H9 (cell line): ENCODE results near the gene R3HDM1. TPM values are rescaled to one million over a fixed set of nuclear protein-coding genes. Genes with fewer than 3 reads are reported as not detected.

Experiments
- DNase-seq: peaks from one replicate; pipeline ENCODE4 v3.0.0-alpha.2; 2017
- H2AFZ ChIP-seq: one replicate; pipeline ENCODE4 v1.6.1; 2013; ENCODE audit warnings: mild to moderate bottlenecking, low read length, control low read depth, moderate library complexity
- H2AK5ac ChIP-seq: 2 replicates; pipeline ENCODE4 v1.6.1; 2013; ENCODE audit warnings: low read length, control low read depth, mixed read lengths; ENCODE audit not compliant: insufficient read length
- H2BK120ac ChIP-seq: one replicate; pipeline ENCODE4 v1.6.1; 2013; ENCODE audit warnings: low read depth, mild to moderate bottlenecking, low read length, control low read depth, inconsistent platforms; ENCODE audit not compliant: poor library complexity, severe bottlenecking
- H2BK12ac ChIP-seq: 2 replicates; pipeline ENCODE4 v1.6.1; 2013; ENCODE audit warnings: low read length, control low read depth, mixed read lengths, low read depth; ENCODE audit not compliant: insufficient read length
- H2BK15ac ChIP-seq: 2 replicates; pipeline ENCODE4 v1.6.1; 2013; ENCODE audit warnings: low read depth, low read length, control low read depth
- H2BK20ac ChIP-seq: one replicate; pipeline ENCODE4 v1.6.1; 2013; ENCODE audit warnings: low read depth, mild to moderate bottlenecking, low read length, control low read depth, inconsistent platforms; ENCODE audit not compliant: poor library complexity, severe bottlenecking
- H2BK5ac ChIP-seq: 2 replicates; pipeline ENCODE4 v1.6.1; 2013; ENCODE audit warnings: low read length, control low read depth, mixed read lengths; ENCODE audit not compliant: insufficient read length
- H3K14ac ChIP-seq: 2 replicates; pipeline ENCODE4 v1.6.1; 2013; ENCODE audit warnings: low read length, control low read depth; ENCODE audit not compliant: insufficient read depth
- H3K18ac ChIP-seq: 2 replicates; pipeline ENCODE4 v1.6.1; 2013; ENCODE audit warnings: low read depth, mild to moderate bottlenecking, mixed read lengths, low read length, control low read depth; ENCODE audit not compliant: insufficient read length
- H3K23ac ChIP-seq: 2 replicates; pipeline ENCODE4 v1.6.1; 2013; ENCODE audit warnings: low read length, control low read depth, mixed read lengths, low read depth; ENCODE audit not compliant: insufficient read length
- H3K23me2 ChIP-seq: 2 replicates; pipeline ENCODE4 v1.6.1; 2013; ENCODE audit warnings: low read depth, mild to moderate bottlenecking, mixed read lengths, low read length, control low read depth; ENCODE audit not compliant: insufficient read length, poor library complexity, severe bottlenecking
- H3K27ac ChIP-seq: 2 replicates; pipeline ENCODE4 v1.5.1; 2013; ENCODE audit warnings: low read length, control low read depth, mixed read lengths, low read depth; ENCODE audit not compliant: insufficient read length
- H3K27me3 ChIP-seq: 2 replicates; pipeline ENCODE4 v1.6.1; 2013; ENCODE audit warnings: low read length, control low read depth, inconsistent platforms; ENCODE audit not compliant: insufficient read depth
- H3K4ac ChIP-seq: 2 replicates; pipeline ENCODE4 v1.6.1; 2013; ENCODE audit warnings: low read depth, mild to moderate bottlenecking, control low read depth, inconsistent platforms, low read length, moderate library complexity
- H3K4me1 ChIP-seq: 2 replicates; pipeline ENCODE4 v1.6.1; 2013; ENCODE audit warnings: low read length, control low read depth, inconsistent platforms; ENCODE audit not compliant: insufficient read depth
- H3K4me2 ChIP-seq: 2 replicates; pipeline ENCODE4 v1.6.1; 2013; ENCODE audit warnings: low read length, control low read depth, mixed read lengths; ENCODE audit not compliant: insufficient read length, insufficient read depth
- H3K56ac ChIP-seq: 2 replicates; pipeline ENCODE4 v1.6.1; 2013; ENCODE audit warnings: low read depth, mild to moderate bottlenecking, mixed read lengths, low read length, control low read depth; ENCODE audit not compliant: insufficient read length
- H3K79me1 ChIP-seq: 2 replicates; pipeline ENCODE4 v1.6.1; 2013; ENCODE audit warnings: low read depth, mild to moderate bottlenecking, moderate library complexity, low read length, control low read depth, inconsistent platforms; ENCODE audit not compliant: insufficient read depth, poor library complexity, severe bottlenecking
- H3K79me2 ChIP-seq: 2 replicates; pipeline ENCODE4 v1.6.1; 2013; ENCODE audit warnings: low read length, control low read depth, inconsistent platforms; ENCODE audit not compliant: insufficient read depth
- H3K9ac ChIP-seq: 2 replicates; pipeline ENCODE4 v1.6.1; 2013; ENCODE audit warnings: low read length, control low read depth, mixed read lengths; ENCODE audit not compliant: insufficient read length; ENCODE audit errors: extremely low read depth
- H3K9me3 ChIP-seq: one replicate; pipeline ENCODE4 v1.6.1; 2013; ENCODE audit warnings: low read depth, low read length, inconsistent platforms; ENCODE audit not compliant: control insufficient read depth
- H3T11ph ChIP-seq: one replicate; pipeline ENCODE4 v1.6.1; 2013; ENCODE audit warnings: mild to moderate bottlenecking, low read length, control low read depth, inconsistent platforms
- H4K20me1 ChIP-seq: one replicate; pipeline ENCODE4 v1.6.1; 2013; ENCODE audit not compliant: control insufficient read depth, insufficient read length, insufficient read depth
- H4K5ac ChIP-seq: 2 replicates; pipeline ENCODE4 v1.6.1; 2013; ENCODE audit warnings: low read depth, mild to moderate bottlenecking, mixed read lengths, low read length, control low read depth; ENCODE audit not compliant: insufficient read length
- H4K8ac ChIP-seq: replicated peaks from 2 replicates; pipeline ENCODE4 v1.6.1; 2013; ENCODE audit warnings: low read length, control low read depth, mixed read lengths, low read depth; ENCODE audit not compliant: insufficient read length
- H4K91ac ChIP-seq: 2 replicates; pipeline ENCODE4 v1.6.1; 2013; ENCODE audit warnings: low read depth, mild to moderate bottlenecking, moderate library complexity, mixed read lengths, low read length, control low read depth; ENCODE audit not compliant: insufficient read length
- H3K27ac Mint-ChIP-seq, 3 experiments: 2 replicates in 2 of 3; 3 replicates in 1 of 3; pipeline ENCODE4 v1.8.0; 2020 to 2021; ENCODE audit warnings: mixed read lengths in 3 of 3, mild to moderate bottlenecking in 1 of 3, moderate library complexity in 1 of 3
- H3K27me3 Mint-ChIP-seq: 2 replicates; pipeline ENCODE4 v1.8.0; 2021; ENCODE audit warnings: low read depth, mild to moderate bottlenecking, moderate library complexity, mixed read lengths
- H3K36me3 Mint-ChIP-seq, 3 experiments: 2 replicates in 2 of 3; 3 replicates in 1 of 3; pipeline ENCODE4 v1.8.0; 2020 to 2021; ENCODE audit warnings: low read depth in 3 of 3, mixed read lengths in 3 of 3; ENCODE audit not compliant: insufficient read depth in 1 of 3
- H3K4me1 Mint-ChIP-seq, 2 experiments: 2 replicates each; pipeline ENCODE4 v1.8.0; 2020; ENCODE audit warnings: mixed read lengths in 2 of 2
- H3K4me3 Mint-ChIP-seq, 2 experiments: 2 replicates in 1 of 2; 3 replicates in 1 of 2; pipeline ENCODE4 v1.8.0; 2020 to 2021; ENCODE audit warnings: mild to moderate bottlenecking in 2 of 2, mixed read lengths in 2 of 2, moderate library complexity in 1 of 2
- H3K9me3 Mint-ChIP-seq, 2 experiments: 2 replicates in 1 of 2; 3 replicates in 1 of 2; pipeline ENCODE4 v1.8.0; 2020; ENCODE audit warnings: mild to moderate bottlenecking in 2 of 2, mixed read lengths in 2 of 2, moderate library complexity in 1 of 2
- CTCF ChIP-seq: fragments of 200-600 bp; sonication (generic); conservative IDR thresholded peaks from 3 replicates; pipeline ENCODE4 v1.8.0; 2021; ENCODE audit warnings: antibody characterized with exemption, mild to moderate bottlenecking
- WGBS: extraction: QIAGEN DNeasy Blood & Tissue Kit; methylation state at CpG from one replicate; pipeline ENCODE4 v1.1.7; 2013; ENCODE audit warnings: missing lambda C conversion rate, low lambda C conversion rate, mixed read lengths; ENCODE audit not compliant: insufficient read length; ENCODE audit errors: extremely low coverage; 5-methylcytosine and 5-hydroxymethylcytosine counted together
- total RNA-seq: library from RNA; stranded (reverse); gene quantifications from 2 replicates; pipeline ENCODE4 v1.2.1, GENCODE V29; 2021

Gene R3HDM1
- total RNA-seq, 1 experiment from 2014 or later = 58.8 TPM

DNA sequence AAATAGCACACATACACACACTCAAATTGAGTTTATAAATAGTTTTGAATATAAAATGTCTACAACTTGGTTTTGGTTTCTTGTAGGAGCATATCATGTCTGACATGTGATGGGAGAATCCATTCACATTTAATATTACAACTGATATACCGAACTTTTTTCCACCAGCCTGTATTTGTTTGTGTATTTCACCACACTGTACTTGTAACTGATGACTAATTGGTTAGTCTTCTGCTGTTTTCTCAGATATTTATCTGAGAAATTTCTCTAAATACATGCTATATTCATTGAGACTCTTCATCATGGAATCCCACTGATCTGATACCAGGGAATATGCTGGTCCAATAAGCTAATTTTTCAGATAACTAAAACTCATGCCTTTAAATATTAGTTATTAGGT, 154.1 kb downstream of the R3HDM1 start:
- H3K9me3 Mint-ChIP-seq = no peaks in the 10 kb centered on the region
- peaks cover 10 to 43% (median 34%) of the 10 kb centered on the region in 3 experiments; a peak in 6 of 7 replicates for H3K36me3 Mint-ChIP-seq
- H2BK5ac ChIP-seq = no peak overlapping the region
- no peaks in the 10 kb centered on the region for H4K20me1 ChIP-seq
- H3K9ac ChIP-seq = no peak overlapping the region
- H3K23me2 ChIP-seq = no peaks in the 10 kb centered on the region
- H2BK12ac ChIP-seq = no peak overlapping the region
- no peaks in the 10 kb centered on the region for H3K27me3 Mint-ChIP-seq
- no CpG with 5 or more reads among the region's 1 CpG for WGBS
- H3K9me3 ChIP-seq = no peaks in the 10 kb centered on the region
- H3K14ac ChIP-seq = no peak overlapping the region
- H4K5ac ChIP-seq = no peak overlapping the region
- H2BK15ac ChIP-seq = no peak overlapping the region
- H3K4ac ChIP-seq = no peak overlapping the region
- no peaks in the 10 kb centered on the region for H3K27me3 ChIP-seq
- H3K27ac ChIP-seq = no peak overlapping the region
- no peak for TF ChIP-seq CTCF
- H2AFZ ChIP-seq = no peak overlapping the region
- no peak for DNase-seq
- no peak overlapping the region for H3K23ac ChIP-seq
- H4K91ac ChIP-seq = no peak overlapping the region
- H3K4me1 ChIP-seq = no peaks in the 10 kb centered on the region
- H3K56ac ChIP-seq = no peak overlapping the region
- no peak overlapping the region for H2AK5ac ChIP-seq
- no peak overlapping the region for H2BK20ac ChIP-seq
- H2BK120ac ChIP-seq = no peak overlapping the region
- H3K18ac ChIP-seq = no peak overlapping the region
- no peaks in the 10 kb centered on the region for H3K79me1 ChIP-seq
- H3K79me2 ChIP-seq = no peaks in the 10 kb centered on the region
- no peak overlapping the region for H3K27ac Mint-ChIP-seq
- no peak overlapping the region for H3T11ph ChIP-seq
- no peak overlapping the region for H3K4me3 Mint-ChIP-seq
- H3K4me2 ChIP-seq = no peak overlapping the region
- no peaks in the 10 kb centered on the region for H3K4me1 Mint-ChIP-seq
- H4K8ac ChIP-seq = no peak overlapping the region
